WERI-Rb-1 (cell line): ENCODE measurements around the gene NLRP6.
"Not testable (repeated sequence)": the region's sequence is repeated elsewhere in the genome, so short reads cannot be mapped to it uniquely, and the experiment has no call there.

ENCODE experiments used
- DNase-seq: peaks from one replicate; pipeline ENCODE4 v3.0.0-alpha.2; 2020
- H3K27ac ChIP-seq: fragments of 250-450 bp; sonication (Bioruptor Pico); 2 replicates; pipeline ENCODE4 v1.5.1; 2020; ENCODE audit warnings: mild to moderate bottlenecking, moderate library complexity
- H3K27me3 ChIP-seq: fragments of 250-450 bp; sonication (Bioruptor Pico); 2 replicates; pipeline ENCODE4 v1.5.1; 2021; ENCODE audit warnings: mild to moderate bottlenecking, low read depth, moderate library complexity; ENCODE audit not compliant: insufficient read depth, severe bottlenecking
- H3K36me3 ChIP-seq: fragments of 250-450 bp; sonication (Bioruptor Pico); 2 replicates; pipeline ENCODE4 v1.5.1; 2020; ENCODE audit warnings: mild to moderate bottlenecking, moderate library complexity
- H3K4me3 ChIP-seq: 2 replicates; pipeline ENCODE4 v1.5.1; 2011; ENCODE audit warnings: low read depth, mild to moderate bottlenecking, control low read depth, low read length
- H3K9me3 ChIP-seq: fragments of 250-450 bp; sonication (Bioruptor Pico); 2 replicates; pipeline ENCODE4 v1.5.1; 2021; ENCODE audit warnings: mild to moderate bottlenecking, moderate library complexity; ENCODE audit not compliant: severe bottlenecking
- TF ChIP-seq, protein P1 (sequence below): IDR thresholded peaks from 2 replicates; pipeline ENCODE4 v1.5.1; 2011; ENCODE audit warnings: low read depth, mild to moderate bottlenecking, control low read depth, inconsistent platforms, low read length

NLRP6 gene

GRCh38 chr11:305844-306211 lies 27.6 kb downstream of the NLRP6 start:
- DNase-seq: no peak
- Histone ChIP-seq H3K36me3 (no peaks in the 10 kb centered on the region), H3K27me3 (no peaks in the 10 kb centered on the region), H3K9me3 (no peaks in the 10 kb centered on the region), H3K4me3 (no peak overlapping the region), H3K27ac (no peak overlapping the region)
- TF ChIP-seq, protein P1, sequence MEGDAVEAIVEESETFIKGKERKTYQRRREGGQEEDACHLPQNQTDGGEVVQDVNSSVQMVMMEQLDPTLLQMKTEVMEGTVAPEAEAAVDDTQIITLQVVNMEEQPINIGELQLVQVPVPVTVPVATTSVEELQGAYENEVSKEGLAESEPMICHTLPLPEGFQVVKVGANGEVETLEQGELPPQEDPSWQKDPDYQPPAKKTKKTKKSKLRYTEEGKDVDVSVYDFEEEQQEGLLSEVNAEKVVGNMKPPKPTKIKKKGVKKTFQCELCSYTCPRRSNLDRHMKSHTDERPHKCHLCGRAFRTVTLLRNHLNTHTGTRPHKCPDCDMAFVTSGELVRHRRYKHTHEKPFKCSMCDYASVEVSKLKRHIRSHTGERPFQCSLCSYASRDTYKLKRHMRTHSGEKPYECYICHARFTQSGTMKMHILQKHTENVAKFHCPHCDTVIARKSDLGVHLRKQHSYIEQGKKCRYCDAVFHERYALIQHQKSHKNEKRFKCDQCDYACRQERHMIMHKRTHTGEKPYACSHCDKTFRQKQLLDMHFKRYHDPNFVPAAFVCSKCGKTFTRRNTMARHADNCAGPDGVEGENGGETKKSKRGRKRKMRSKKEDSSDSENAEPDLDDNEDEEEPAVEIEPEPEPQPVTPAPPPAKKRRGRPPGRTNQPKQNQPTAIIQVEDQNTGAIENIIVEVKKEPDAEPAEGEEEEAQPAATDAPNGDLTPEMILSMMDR: no peak

DNA sequence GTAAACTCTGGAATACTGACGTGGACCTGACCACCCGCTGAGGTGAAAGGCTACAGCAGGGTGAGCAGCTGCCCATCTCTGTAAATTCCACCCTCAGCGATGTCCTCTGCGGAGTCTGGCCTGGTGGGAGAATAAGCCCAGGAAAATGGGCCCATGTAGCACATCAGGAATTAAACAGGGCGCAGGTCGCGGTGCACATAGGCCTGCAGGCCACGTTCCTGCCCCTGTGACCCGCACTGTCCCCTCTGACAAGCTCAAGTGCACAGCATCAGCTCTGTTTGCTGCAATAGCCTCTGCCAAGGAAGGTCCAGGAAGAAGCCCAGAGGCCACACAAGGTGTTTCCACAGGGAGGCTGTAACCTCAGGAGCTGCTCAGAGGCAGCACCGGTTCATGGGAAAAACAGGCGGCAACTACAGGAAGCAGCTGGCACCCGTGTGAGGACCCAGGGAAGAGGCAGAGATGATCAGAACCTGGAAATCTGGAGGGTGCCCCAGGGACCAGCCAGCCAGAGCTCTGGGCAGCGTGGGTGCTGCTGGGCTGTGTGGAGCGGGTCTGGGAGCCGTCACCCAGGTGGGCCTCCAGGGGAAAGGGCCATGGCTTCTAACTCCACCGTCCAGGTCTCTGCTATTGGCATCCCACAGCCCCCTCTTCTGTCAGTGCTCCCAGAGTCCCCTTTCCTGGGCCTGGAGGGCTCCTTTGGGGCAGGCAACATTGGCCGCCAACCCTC lies 28.6 kb downstream of the NLRP6 start:
- Histone ChIP-seq H3K27ac (no peak overlapping the region), H3K36me3 (no peaks in the 10 kb centered on the region), H3K27me3 (no peaks in the 10 kb centered on the region), H3K4me3 (no peak overlapping the region), H3K9me3 (no peaks in the 10 kb centered on the region)
- no peak for DNase-seq
- TF ChIP-seq, protein P1: no peak

DNA sequence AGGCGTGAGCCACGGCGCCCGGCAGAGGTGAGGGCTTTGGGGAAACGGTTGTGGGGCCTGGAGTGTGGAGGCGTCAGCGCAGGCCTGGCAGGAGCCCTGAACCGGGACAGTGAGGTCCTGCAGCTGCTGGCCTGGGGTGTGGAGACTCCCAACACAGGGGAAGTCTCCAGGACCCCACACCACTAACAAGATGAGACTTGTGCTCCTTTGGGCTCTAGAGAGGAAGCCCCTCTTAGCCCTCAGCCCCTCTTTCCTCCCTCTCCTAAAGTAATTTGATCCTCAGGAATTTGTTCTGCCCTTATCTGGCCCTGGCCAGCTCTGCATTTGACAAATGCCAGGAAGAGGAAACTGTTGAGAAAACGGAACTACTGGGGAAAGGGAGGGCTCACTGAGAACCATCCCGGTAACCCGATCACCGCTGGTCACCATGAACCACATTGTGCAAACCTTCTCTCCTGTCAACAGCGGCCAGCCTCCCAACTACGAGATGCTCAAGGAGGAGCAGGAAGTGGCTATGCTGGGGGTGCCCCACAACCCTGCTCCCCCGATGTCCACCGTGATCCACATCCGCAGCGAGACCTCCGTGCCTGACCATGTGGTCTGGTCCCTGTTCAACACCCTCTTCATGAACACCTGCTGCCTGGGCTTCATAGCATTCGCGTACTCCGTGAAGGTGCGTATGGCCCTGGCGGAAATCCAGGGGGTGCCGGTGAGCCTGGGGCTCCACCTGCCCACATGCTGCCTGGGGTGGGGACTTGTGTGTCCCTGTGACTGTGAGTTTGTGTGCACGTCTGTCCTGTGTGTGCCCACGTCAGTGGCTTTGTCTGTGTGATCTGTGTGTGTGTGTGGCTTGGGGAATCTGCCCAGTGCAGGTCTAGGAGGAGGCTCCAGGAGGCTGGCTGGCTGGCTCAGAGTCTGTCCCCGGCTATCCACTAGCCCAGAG lies 29.8 kb downstream of the NLRP6 start, which contains the start of gene IFITM2:
Gene IFITM2, plus strand, starts transcription at position 51 of the 943 bp plus-strand sequence. Its CDS starts 377 bp downstream, at position 428.
- H3K4me3 ChIP-seq, H3K36me3 ChIP-seq, DNase-seq, H3K27me3 ChIP-seq, H3K9me3 ChIP-seq, H3K27ac ChIP-seq: not testable (repeated sequence)

- H3K4me3 ChIP-seq, H3K27ac ChIP-seq, DNase-seq, H3K9me3 ChIP-seq, H3K27me3 ChIP-seq, H3K36me3 ChIP-seq: not testable (repeated sequence)
Measured at GRCh38 chr11:308740-309665, 30.8 kb downstream of the NLRP6 start.

DNA sequence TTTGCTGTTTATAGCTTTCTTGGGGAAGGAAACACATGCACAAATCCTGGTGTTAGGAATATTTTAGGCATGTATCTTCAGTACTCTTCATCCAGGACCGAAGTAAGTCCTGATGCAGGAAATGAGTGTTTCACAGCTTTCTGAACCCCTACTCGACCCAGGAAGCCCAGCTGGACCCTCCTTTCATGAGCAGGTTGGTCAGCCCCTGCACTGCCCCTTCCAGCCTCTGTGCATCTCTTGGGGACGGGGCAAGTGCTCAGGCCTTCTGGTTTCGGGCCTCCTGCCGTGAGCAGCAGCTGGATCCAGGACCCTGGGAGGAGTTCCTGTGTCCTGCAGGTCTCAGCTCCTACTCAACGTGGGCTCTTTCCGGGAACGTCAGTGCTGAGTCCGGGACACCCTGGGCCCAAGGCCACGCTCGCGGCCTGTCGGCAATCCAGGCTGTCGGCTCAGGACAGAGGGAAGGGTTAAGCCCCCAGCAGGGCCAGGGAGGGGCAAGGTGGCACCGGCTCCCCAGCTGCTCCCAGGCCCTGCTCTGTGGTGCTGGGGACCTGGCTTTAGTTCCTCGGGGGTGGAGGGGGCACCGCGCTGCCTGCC lies 31.9 kb downstream of the NLRP6 start:
- H3K27ac ChIP-seq, DNase-seq, H3K4me3 ChIP-seq: not testable (repeated sequence)

GRCh38 chr11:311013-311748 lies 33.0 kb downstream of the NLRP6 start:
- not testable (repeated sequence) for DNase-seq, H3K9me3 ChIP-seq, H3K4me3 ChIP-seq, H3K36me3 ChIP-seq, H3K27me3 ChIP-seq, H3K27ac ChIP-seq

More for the DNA sequence above, 31.9 kb downstream of the NLRP6 start:
- H3K9me3 ChIP-seq, H3K36me3 ChIP-seq, H3K27me3 ChIP-seq: not testable (repeated sequence)
